Panc1 (cell line): ENCODE measurements around the gene MARVELD3. TPM values are rescaled to one million over a fixed set of nuclear protein-coding genes. Genes with fewer than 3 reads are reported as not detected.
"Not testable (repeated sequence)": the region's sequence is repeated elsewhere in the genome, so short reads cannot be mapped to it uniquely, and the experiment has no call there.

ENCODE experiments used
- ATAC-seq: fragments of 200-7000 bp; cut with Tn5 transposase; 2 replicates; pipeline ENCODE4 v1.9.1; 2020; ENCODE audit warnings: mild to moderate bottlenecking, moderate library complexity
- BruUV-seq: library from RNA; stranded (reverse); fragments of 400-500 nt; replicated peaks from 2 replicates; lab custom pipeline; 2021; lab: Mats Ljungman, UMichigan
- CTCF ChIA-PET: fragments of 300-600 bp; sonication (Branson Sonifier 250); formaldehyde crosslinking; loops from one replicate; lab custom pipeline; 2022; ENCODE audit warnings: antibody characterized with exemption; lab: Charles Lee
- POLR2A ChIA-PET: fragments of 300-600 bp; sonication (Branson Sonifier 250); formaldehyde crosslinking; loops from one replicate; lab custom pipeline; 2022; ENCODE audit warnings: antibody characterized with exemption; lab: Charles Lee
- DNase-seq: peaks from one replicate; pipeline ENCODE4 v3.0.0-alpha.2; 2010; ENCODE audit warnings: low read depth, low spot score
- H3K27ac ChIP-seq: 2 replicates; pipeline ENCODE4 v1.5.1; 2011; ENCODE audit warnings: mild to moderate bottlenecking, low read length, inconsistent platforms
- H3K27me3 ChIP-seq: fragments of 200-500 bp; sonication (Bioruptor generic); 2 replicates; pipeline ENCODE4 v1.6.0; 2014; ENCODE audit warnings: low read length, inconsistent platforms; ENCODE audit not compliant: control insufficient read depth, insufficient read depth
- H3K36me3 ChIP-seq: fragments of 200-500 bp; sonication (Bioruptor generic); 2 replicates; pipeline ENCODE4 v1.5.1; 2014; ENCODE audit warnings: inconsistent platforms, mild to moderate bottlenecking, low read length, moderate library complexity; ENCODE audit not compliant: control insufficient read depth, insufficient read depth
- H3K4me1 ChIP-seq: 2 replicates; pipeline ENCODE4 v1.5.1; 2011; ENCODE audit warnings: inconsistent platforms, mild to moderate bottlenecking, low read length, moderate library complexity; ENCODE audit not compliant: control insufficient read depth, insufficient read depth
- H3K4me3 ChIP-seq, 2 experiments: 2 replicates each; pipeline ENCODE4 v1.5.1; 2011 to 2012; ENCODE audit warnings: low read depth in 2 of 2, low read length in 2 of 2, mild to moderate bottlenecking in 2 of 2, inconsistent platforms in 1 of 2, moderate library complexity in 1 of 2
- H3K9me3 ChIP-seq: fragments of 200-500 bp; sonication (Bioruptor generic); 2 replicates; pipeline ENCODE4 v1.5.1; 2014; ENCODE audit warnings: low read depth, mild to moderate bottlenecking, inconsistent platforms, low read length, moderate library complexity; ENCODE audit not compliant: control insufficient read depth, insufficient read depth
- CTCF ChIP-seq: fragments of 450-650 bp; IDR thresholded peaks from 2 replicates; pipeline ENCODE4 v1.5.1; 2017; ENCODE audit warnings: mild to moderate bottlenecking
- POLR2AphosphoS5 ChIP-seq: IDR thresholded peaks from 2 replicates; pipeline ENCODE4 v1.6.1; 2012; ENCODE audit warnings: mild to moderate bottlenecking, low read depth, low read length, moderate library complexity
- REST ChIP-seq, 2 experiments: IDR thresholded peaks; 2 replicates each; pipeline ENCODE4 v1.6.1; 2011 to 2012; ENCODE audit warnings: low read depth in 2 of 2, control low read depth in 1 of 2, low read length in 1 of 2, mild to moderate bottlenecking in 1 of 2, moderate library complexity in 1 of 2; ENCODE audit not compliant: insufficient read depth in 1 of 2
- SIN3A ChIP-seq: IDR thresholded peaks from 2 replicates; pipeline ENCODE4 v1.6.1; 2012; ENCODE audit warnings: low read depth, mild to moderate bottlenecking, low read length, moderate library complexity, borderline replicate concordance; ENCODE audit not compliant: insufficient read depth
- TCF7L2 ChIP-seq: IDR thresholded peaks from 2 replicates; pipeline ENCODE4 v1.6.1; 2011; ENCODE audit warnings: mild to moderate bottlenecking, low read depth, low read length, inconsistent platforms
- in situ Hi-C: cut with HindIII; loops from 2 replicates; pipeline ENCODE4 v1.10.0; 2016; ENCODE audit warnings: low sequenced_read_pairs, low pct_unique_long_range_greater_than_20kb
- intact Hi-C: fragments of 100-400 bp; cut with micrococcal nuclease; formaldehyde crosslinking; loops from one replicate; pipeline ENCODE4 v1.10.0; 2022; ENCODE audit not compliant: unreplicated experiment
- total RNA-seq: library from RNA; stranded (reverse); gene quantifications from one replicate; pipeline ENCODE4 v1.2.1, GENCODE V29; 2021; ENCODE audit not compliant: unreplicated experiment

The MARVELD3 gene
- total RNA-seq, 1 experiment from 2014 or later = 0.08 TPM

GRCh38 chr16:71598426-71598825, 27.6 kb upstream of the MARVELD3 start:
- CTCF ChIA-PET = not testable (repeated sequence)

GRCh38 chr16:71600822-71601221, 25.2 kb upstream of the MARVELD3 start:
- Histone ChIP-seq H3K4me1 (no peaks in the 10 kb centered on the region), H3K4me3 (no peak overlapping the region), H3K27ac (no peak overlapping the region), H3K9me3 (no peaks in the 10 kb centered on the region), H3K36me3 (no peaks in the 10 kb centered on the region), H3K27me3 (no peaks in the 10 kb centered on the region)
- DNase-seq (no peak), ATAC-seq (no peak)
- POLR2A ChIA-PET = no interaction called here
- TF ChIP-seq CTCF (no peak), SIN3A (no peak), TCF7L2 (no peak), REST (IDR thresholded peaks at IDR 0.05; ENCODE audit: insufficient read depth in 1 of 2, low read depth in 2 of 2, low read length in 1 of 2) (no peak), POLR2AphosphoS5 (no peak)
- intact Hi-C loops (loop anchor here (5.0 kb wide), 1 partner anchor 54 kb away; no protein-coding TSS in a partner anchor), in situ Hi-C loops (no loop called here)
- no TSS peak for BruUV-seq
- CTCF ChIA-PET = no interaction called here

More at GRCh38 chr16:71598426-71598825, 27.6 kb upstream of the MARVELD3 start:
- H3K27ac ChIP-seq, H3K36me3 ChIP-seq, intact Hi-C loops, BruUV-seq, H3K4me3 ChIP-seq, in situ Hi-C loops, H3K9me3 ChIP-seq, ATAC-seq, H3K27me3 ChIP-seq, POLR2A ChIA-PET, H3K4me1 ChIP-seq, DNase-seq: not testable (repeated sequence)

- no peaks in the 10 kb centered on the region for H3K4me1 ChIP-seq
- TF ChIP-seq REST (IDR thresholded peaks at IDR 0.05; ENCODE audit: insufficient read depth in 1 of 2, low read depth in 2 of 2, low read length in 1 of 2) (no peak), SIN3A (no peak), TCF7L2 (no peak), POLR2AphosphoS5 (no peak), CTCF (no peak)
Observed at GRCh38 chr16:71609066-71609465, 16.9 kb upstream of the MARVELD3 start.

More at GRCh38 chr16:71609066-71609465, 16.9 kb upstream of the MARVELD3 start:
- no peak overlapping the region for H3K27ac ChIP-seq
- H3K9me3 ChIP-seq = no peaks in the 10 kb centered on the region
- DNase-seq (no peak), ATAC-seq (no peak)
- BruUV-seq = no TSS peak
- no peaks in the 10 kb centered on the region; the same call in 1 of the 2 replicates for H3K27me3 ChIP-seq
- CTCF ChIA-PET = interaction anchor here (0.7 kb wide), 1 partner anchor 27 kb away, joined by 4 read pairs; no protein-coding TSS in a partner anchor
- no peaks in the 10 kb centered on the region for H3K36me3 ChIP-seq
- intact Hi-C loops (no loop called here), in situ Hi-C loops (no loop called here)
- POLR2A ChIA-PET = no interaction called here
- no peak overlapping the region for H3K4me3 ChIP-seq
